Vagina (tissue), 2 donors: Measurements from ENCODE around the gene ANKRD44. TPM values are rescaled to one million over a fixed set of nuclear protein-coding genes. Genes with fewer than 3 reads are reported as not detected.

Source experiments
- DNase-seq, 2 donors: peaks; one replicate each; pipeline ENCODE4 v3.0.0-alpha.2; 2017; ENCODE audit errors: extremely low spot score in 2 of 2
- H3K27ac ChIP-seq: fragments of 200-600 bp; sonication (generic); one replicate; pipeline ENCODE4 v1.5.1; 2019
- H3K27me3 ChIP-seq: fragments of 200-600 bp; sonication (generic); one replicate; pipeline ENCODE4 v1.5.1; 2019
- H3K36me3 ChIP-seq, 2 donors: fragments of 200-600 bp; sonication (generic); one replicate each; pipeline ENCODE4 v1.5.1; 2017 to 2019
- H3K4me1 ChIP-seq: fragments of 200-600 bp; sonication (generic); one replicate; pipeline ENCODE4 v1.5.1; 2019
- H3K4me3 ChIP-seq, 2 donors: fragments of 200-600 bp; sonication (generic); 1 replicate in 1 of 2; 2 replicates in 1 of 2; pipeline ENCODE4 v1.5.1; 2016 to 2019
- H3K9me3 ChIP-seq: fragments of 200-600 bp; sonication (generic); one replicate; pipeline ENCODE4 v1.5.1; 2019
- CTCF ChIP-seq, 3 experiments: fragments of 450-650 bp in 2 of 3; fragments of 200-600 bp in 1 of 3; sonication (generic) in 1 of 3; IDR thresholded peaks; one replicate each; pipeline ENCODE4 v1.5.1; 2017 to 2019; ENCODE audit warnings: antibody characterized with exemption in 3 of 3, mild to moderate bottlenecking in 2 of 3, moderate library complexity in 2 of 3
- POLR2A ChIP-seq, 2 donors: fragments of 450-650 bp; IDR thresholded peaks; one replicate each; pipeline ENCODE4 v1.6.1; 2017; ENCODE audit warnings: antibody characterized with exemption in 2 of 2, mild to moderate bottlenecking in 2 of 2, moderate library complexity in 2 of 2
- POLR2AphosphoS5 ChIP-seq, 2 donors: sonication (generic); formaldehyde crosslinking; IDR thresholded peaks; one replicate each; pipeline ENCODE4 v1.9.0; 2017; ENCODE audit warnings: antibody characterized with exemption in 2 of 2, mild to moderate bottlenecking in 2 of 2, low read depth in 1 of 2; ENCODE audit not compliant: insufficient read depth in 1 of 2
- intact Hi-C: fragments of 100-400 bp; cut with DNase I; formaldehyde crosslinking; loops from one replicate; pipeline ENCODE4 v1.15.1; 2023
- total RNA-seq: library from RNA; depleted of rRNA; stranded (reverse); fragments of >200 nt; gene quantifications from one replicate; pipeline ENCODE4 v1.2.3, GENCODE V29; 2016

Gene ANKRD44
- total RNA-seq, 1 donor from 2014 or later: 46.4 TPM

GRCh38 chr2:197251163-197251562 lies 59.4 kb downstream of the ANKRD44 start:
- H3K4me3 ChIP-seq: no peak overlapping the region
- no peak for DNase-seq
- no peak overlapping the region for H3K27ac ChIP-seq
- H3K4me1 ChIP-seq: peaks cover 38% of the 10 kb centered on the region
- no peaks in the 10 kb centered on the region for H3K36me3 ChIP-seq
- intact Hi-C loops: no loop called here
- no peak for TF ChIP-seq POLR2AphosphoS5 (IDR thresholded peaks at IDR 0.05; ENCODE audit: insufficient read depth in 1 of 2, low read depth in 1 of 2)
- TF ChIP-seq CTCF (IDR thresholded peaks at IDR 0.05): no peak
- TF ChIP-seq POLR2A (IDR thresholded peaks at IDR 0.05): no peak
- no peaks in the 10 kb centered on the region for H3K9me3 ChIP-seq
- H3K27me3 ChIP-seq: no peaks in the 10 kb centered on the region

- peaks cover 30% of the 10 kb centered on the region for H3K4me1 ChIP-seq
- TF ChIP-seq CTCF (IDR thresholded peaks at IDR 0.05): no peak
- no peak for DNase-seq
- H3K4me3 ChIP-seq: no peak overlapping the region
- no peaks in the 10 kb centered on the region for H3K9me3 ChIP-seq
- intact Hi-C loops: no loop called here
- no peaks in the 10 kb centered on the region for H3K27me3 ChIP-seq
- no peaks in the 10 kb centered on the region for H3K36me3 ChIP-seq
- no peak overlapping the region for H3K27ac ChIP-seq
Measured at GRCh38 chr2:197250084-197250397, 60.5 kb downstream of the ANKRD44 start.

GRCh38 chr2:197249381-197250083 lies 61.0 kb downstream of the ANKRD44 start:
- H3K4me1 ChIP-seq: peaks cover 25% of the 10 kb centered on the region
- intact Hi-C loops: no loop called here
- TF ChIP-seq POLR2AphosphoS5 (IDR thresholded peaks at IDR 0.05; ENCODE audit: insufficient read depth in 1 of 2, low read depth in 1 of 2): no peak
- TF ChIP-seq CTCF (IDR thresholded peaks at IDR 0.05): no peak
- no peak for TF ChIP-seq POLR2A (IDR thresholded peaks at IDR 0.05)
- no peak overlapping the region for H3K27ac ChIP-seq
- DNase-seq: no peak
- H3K4me3 ChIP-seq: no peak overlapping the region
- no peaks in the 10 kb centered on the region for H3K36me3 ChIP-seq
- no peaks in the 10 kb centered on the region for H3K27me3 ChIP-seq
- no peaks in the 10 kb centered on the region for H3K9me3 ChIP-seq

- no peak overlapping the region for H3K4me3 ChIP-seq
- intact Hi-C loops: no loop called here
- no peak for DNase-seq
Measured at GRCh38 chr2:197248623-197249022, 62.0 kb downstream of the ANKRD44 start.

More at GRCh38 chr2:197248623-197249022, 62.0 kb downstream of the ANKRD44 start:
- no peaks in the 10 kb centered on the region for H3K27me3 ChIP-seq
- H3K27ac ChIP-seq: no peak overlapping the region
- peaks cover 17% of the 10 kb centered on the region for H3K4me1 ChIP-seq
- no peaks in the 10 kb centered on the region for H3K9me3 ChIP-seq
- TF ChIP-seq POLR2AphosphoS5 (IDR thresholded peaks at IDR 0.05; ENCODE audit: insufficient read depth in 1 of 2, low read depth in 1 of 2): no peak
- no peak for TF ChIP-seq POLR2A (IDR thresholded peaks at IDR 0.05)
- TF ChIP-seq CTCF (IDR thresholded peaks at IDR 0.05): no peak
- no peaks in the 10 kb centered on the region for H3K36me3 ChIP-seq
